Activated naive CD4-positive, alpha-beta T cell treated with anti-CD3 and anti-CD28 coated beads, Interleukin-2, amount 50 U/mL, for 24 hours (primary cell): ENCODE results near the gene CCAR1.
"Not testable (repeated sequence)": the region's sequence is repeated elsewhere in the genome, so short reads cannot be mapped to it uniquely, and the experiment has no call there.

Source experiments
- H3K27ac Mint-ChIP-seq: one replicate; pipeline ENCODE4 v1.8.0; 2021; ENCODE audit warnings: mild to moderate bottlenecking, mixed read lengths
- H3K27me3 Mint-ChIP-seq: one replicate; pipeline ENCODE4 v1.8.0; 2021; ENCODE audit warnings: mixed read lengths
- H3K36me3 Mint-ChIP-seq: one replicate; pipeline ENCODE4 v1.8.0; 2021; ENCODE audit warnings: mixed read lengths
- H3K4me1 Mint-ChIP-seq: one replicate; pipeline ENCODE4 v1.8.0; 2021; ENCODE audit warnings: mixed read lengths
- H3K4me3 Mint-ChIP-seq: one replicate; pipeline ENCODE4 v1.8.0; 2021; ENCODE audit warnings: mild to moderate bottlenecking, mixed read lengths
- H3K9me3 Mint-ChIP-seq: one replicate; pipeline ENCODE4 v1.8.0; 2021; ENCODE audit warnings: mixed read lengths

Gene CCAR1

GRCh38 chr10:68831961-68832455, 111.0 kb downstream of the CCAR1 start:
- Mint-ChIP-seq H3K36me3 (no peaks in the 10 kb centered on the region), H3K27me3 (no peaks in the 10 kb centered on the region), H3K27ac (peak overlapping the region; percentile 12), H3K4me3 (no peak overlapping the region), H3K4me1 (peaks cover 11% of the 10 kb centered on the region), H3K9me3 (no peaks in the 10 kb centered on the region)

- Mint-ChIP-seq H3K4me3 (no peak overlapping the region), H3K27ac (no peak overlapping the region), H3K27me3 (no peaks in the 10 kb centered on the region), H3K4me1 (peaks cover 11% of the 10 kb centered on the region), H3K36me3 (no peaks in the 10 kb centered on the region), H3K9me3 (no peaks in the 10 kb centered on the region)
Measured at GRCh38 chr10:68832601-68833000, 111.6 kb downstream of the CCAR1 start.

GRCh38 chr10:68837626-68838322, 116.7 kb downstream of the CCAR1 start:
- H3K27me3 Mint-ChIP-seq = no peaks in the 10 kb centered on the region
- H3K36me3 Mint-ChIP-seq = no peaks in the 10 kb centered on the region
- H3K27ac Mint-ChIP-seq = no peak overlapping the region
- no peaks in the 10 kb centered on the region for H3K9me3 Mint-ChIP-seq
- H3K4me3 Mint-ChIP-seq = no peak overlapping the region
- no peaks in the 10 kb centered on the region for H3K4me1 Mint-ChIP-seq

GRCh38 chr10:68840650-68841049, 119.6 kb downstream of the CCAR1 start:
- H3K9me3 Mint-ChIP-seq, H3K36me3 Mint-ChIP-seq, H3K27me3 Mint-ChIP-seq, H3K4me3 Mint-ChIP-seq, H3K4me1 Mint-ChIP-seq, H3K27ac Mint-ChIP-seq: not testable (repeated sequence)
